NB4 (cell line): ENCODE measurements around the gene FOXJ3.

ENCODE experiments used
- DNase-seq: peaks from one replicate; pipeline ENCODE4 v3.0.0; 2010; ENCODE audit warnings: low read depth
- H3K4me3 ChIP-seq: one replicate; pipeline ENCODE4 v1.5.1; 2011; ENCODE audit warnings: mild to moderate bottlenecking, low read depth, low read length, moderate library complexity
- MYC ChIP-seq: IDR thresholded peaks from 2 replicates; pipeline ENCODE4 v1.6.1; 2011; ENCODE audit warnings: low read depth, low read length
- POLR2A ChIP-seq: IDR thresholded peaks from 2 replicates; pipeline ENCODE4 v1.6.1; 2011; ENCODE audit warnings: mild to moderate bottlenecking; ENCODE audit not compliant: insufficient read length; ENCODE audit errors: extremely low read depth
- TF ChIP-seq, protein P1 (sequence below): IDR thresholded peaks from 2 replicates; pipeline ENCODE4 v1.6.1; 2011; ENCODE audit warnings: low read depth, low read length
- TF ChIP-seq, protein P2 (sequence below): IDR thresholded peaks from one replicate; pipeline ENCODE4 v1.5.1; 2012; ENCODE audit warnings: low read depth, low read length

Gene FOXJ3

DNA sequence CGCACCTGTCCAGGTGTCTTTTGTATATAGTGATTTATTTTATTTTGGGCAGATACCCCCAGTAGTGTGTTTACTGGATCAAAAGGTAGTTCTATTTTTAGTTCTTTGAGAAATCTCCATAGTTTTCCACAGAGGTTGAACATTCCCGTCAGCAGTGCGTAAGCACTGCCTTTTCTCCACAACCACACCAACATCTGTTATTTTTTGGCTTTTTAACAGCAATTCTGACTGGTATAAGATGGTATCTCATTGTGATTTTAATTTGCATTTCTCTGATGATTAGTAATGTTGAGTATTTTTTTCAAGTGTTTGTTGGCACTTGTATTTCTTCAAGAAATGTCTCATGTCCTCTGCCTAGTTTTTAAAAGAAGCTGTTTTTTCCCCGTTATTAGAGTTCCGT is 39.2 kb downstream of the FOXJ3 start:
- TF ChIP-seq MYC (no peak), POLR2A (no peak)
- TF ChIP-seq, protein P1, sequence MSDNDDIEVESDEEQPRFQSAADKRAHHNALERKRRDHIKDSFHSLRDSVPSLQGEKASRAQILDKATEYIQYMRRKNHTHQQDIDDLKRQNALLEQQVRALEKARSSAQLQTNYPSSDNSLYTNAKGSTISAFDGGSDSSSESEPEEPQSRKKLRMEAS = no peak
- DNase-seq = no peak
- H3K4me3 ChIP-seq = no peak overlapping the region

DNA sequence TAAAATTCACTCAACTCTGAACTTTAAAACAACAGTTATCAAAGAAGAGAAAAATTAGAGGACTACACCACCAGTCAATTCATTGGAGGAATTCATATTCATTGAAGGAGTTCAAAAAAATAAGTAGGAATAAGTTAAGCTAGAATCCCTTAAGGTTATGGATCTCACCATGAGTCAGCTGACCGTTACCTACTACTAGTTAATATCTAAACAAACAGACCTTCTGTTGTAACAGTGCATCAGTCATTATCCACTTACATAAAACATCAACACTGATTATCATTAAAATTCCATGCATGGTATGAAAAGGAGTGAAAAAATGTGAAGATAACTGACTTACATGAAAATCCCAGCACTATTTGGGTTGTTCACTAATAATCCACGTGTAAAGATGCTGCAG is 44.9 kb downstream of the FOXJ3 start:
- TF ChIP-seq, protein P1 = no peak
- no peak for TF ChIP-seq POLR2A
- TF ChIP-seq, protein P2, sequence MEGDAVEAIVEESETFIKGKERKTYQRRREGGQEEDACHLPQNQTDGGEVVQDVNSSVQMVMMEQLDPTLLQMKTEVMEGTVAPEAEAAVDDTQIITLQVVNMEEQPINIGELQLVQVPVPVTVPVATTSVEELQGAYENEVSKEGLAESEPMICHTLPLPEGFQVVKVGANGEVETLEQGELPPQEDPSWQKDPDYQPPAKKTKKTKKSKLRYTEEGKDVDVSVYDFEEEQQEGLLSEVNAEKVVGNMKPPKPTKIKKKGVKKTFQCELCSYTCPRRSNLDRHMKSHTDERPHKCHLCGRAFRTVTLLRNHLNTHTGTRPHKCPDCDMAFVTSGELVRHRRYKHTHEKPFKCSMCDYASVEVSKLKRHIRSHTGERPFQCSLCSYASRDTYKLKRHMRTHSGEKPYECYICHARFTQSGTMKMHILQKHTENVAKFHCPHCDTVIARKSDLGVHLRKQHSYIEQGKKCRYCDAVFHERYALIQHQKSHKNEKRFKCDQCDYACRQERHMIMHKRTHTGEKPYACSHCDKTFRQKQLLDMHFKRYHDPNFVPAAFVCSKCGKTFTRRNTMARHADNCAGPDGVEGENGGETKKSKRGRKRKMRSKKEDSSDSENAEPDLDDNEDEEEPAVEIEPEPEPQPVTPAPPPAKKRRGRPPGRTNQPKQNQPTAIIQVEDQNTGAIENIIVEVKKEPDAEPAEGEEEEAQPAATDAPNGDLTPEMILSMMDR = no peak
- no peak for TF ChIP-seq MYC
- no peak overlapping the region for H3K4me3 ChIP-seq
- DNase-seq = no peak

GRCh38 chr1:42288311-42288985 is 46.6 kb downstream of the FOXJ3 start:
- no peak for TF ChIP-seq POLR2A
- no peak for TF ChIP-seq MYC
- TF ChIP-seq, protein P2 = no peak
- TF ChIP-seq, protein P1 = no peak
- DNase-seq = no peak

DNA sequence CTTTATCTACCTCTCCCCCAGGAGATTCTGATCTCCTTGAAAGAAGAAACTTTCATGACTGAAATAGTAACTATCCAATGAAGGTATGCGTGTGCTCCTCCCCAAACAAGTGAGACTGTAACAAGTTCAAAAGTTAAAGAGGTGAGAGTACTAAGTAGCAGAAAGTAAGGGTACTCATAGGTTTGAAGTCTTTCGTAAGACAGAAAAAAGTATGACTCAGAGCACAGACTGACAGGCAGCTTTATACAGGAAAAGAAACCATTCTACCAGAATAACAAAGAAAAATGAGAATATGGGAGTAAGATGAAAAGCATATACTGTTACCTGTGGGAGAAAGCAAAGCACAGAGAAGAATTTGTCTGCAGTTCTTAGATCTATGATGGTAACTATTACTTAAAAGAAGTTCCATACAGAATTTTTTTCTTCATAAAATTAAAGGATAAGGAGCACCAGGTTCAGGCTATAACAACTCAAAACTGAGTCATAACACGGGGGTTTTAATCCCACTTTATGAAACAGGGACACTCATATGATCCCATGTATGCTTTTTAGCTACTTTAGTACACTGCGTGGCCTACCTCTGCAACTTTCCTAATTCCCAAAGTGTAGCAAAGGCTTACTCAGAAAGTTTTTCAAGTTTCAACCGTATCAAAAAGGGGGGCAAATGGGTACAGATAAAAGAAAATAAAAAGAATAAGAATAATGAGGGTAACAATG is 52.0 kb downstream of the FOXJ3 start:
- DNase-seq = peak; percentile 51
- H3K4me3 ChIP-seq = no peak overlapping the region
- TF ChIP-seq, protein P2 = no peak
- no peak for TF ChIP-seq MYC
- no peak for TF ChIP-seq POLR2A

More at GRCh38 chr1:42288311-42288985, 46.6 kb downstream of the FOXJ3 start:
- no peak overlapping the region for H3K4me3 ChIP-seq

GRCh38 chr1:42282024-42282579 is 52.9 kb downstream of the FOXJ3 start:
- no peak for DNase-seq
- no peak overlapping the region for H3K4me3 ChIP-seq
- TF ChIP-seq, protein P1 = no peak
- TF ChIP-seq POLR2A (no peak), MYC (no peak)
- TF ChIP-seq, protein P2 = no peak

GRCh38 chr1:42280821-42281220 is 54.2 kb downstream of the FOXJ3 start:
- no peak for TF ChIP-seq POLR2A
- TF ChIP-seq, protein P2 = no peak
- no peak for TF ChIP-seq MYC
- TF ChIP-seq, protein P1 = no peak
- DNase-seq = no peak
- H3K4me3 ChIP-seq = no peak overlapping the region
